Activated gamma-delta T cell (primary cell): Measurements from ENCODE around the gene PERM1.

Experiments
- DNase-seq: peaks from one replicate; lab custom pipeline; 2025; lab: John Stamatoyannopoulos, UW

PERM1 gene

DNA sequence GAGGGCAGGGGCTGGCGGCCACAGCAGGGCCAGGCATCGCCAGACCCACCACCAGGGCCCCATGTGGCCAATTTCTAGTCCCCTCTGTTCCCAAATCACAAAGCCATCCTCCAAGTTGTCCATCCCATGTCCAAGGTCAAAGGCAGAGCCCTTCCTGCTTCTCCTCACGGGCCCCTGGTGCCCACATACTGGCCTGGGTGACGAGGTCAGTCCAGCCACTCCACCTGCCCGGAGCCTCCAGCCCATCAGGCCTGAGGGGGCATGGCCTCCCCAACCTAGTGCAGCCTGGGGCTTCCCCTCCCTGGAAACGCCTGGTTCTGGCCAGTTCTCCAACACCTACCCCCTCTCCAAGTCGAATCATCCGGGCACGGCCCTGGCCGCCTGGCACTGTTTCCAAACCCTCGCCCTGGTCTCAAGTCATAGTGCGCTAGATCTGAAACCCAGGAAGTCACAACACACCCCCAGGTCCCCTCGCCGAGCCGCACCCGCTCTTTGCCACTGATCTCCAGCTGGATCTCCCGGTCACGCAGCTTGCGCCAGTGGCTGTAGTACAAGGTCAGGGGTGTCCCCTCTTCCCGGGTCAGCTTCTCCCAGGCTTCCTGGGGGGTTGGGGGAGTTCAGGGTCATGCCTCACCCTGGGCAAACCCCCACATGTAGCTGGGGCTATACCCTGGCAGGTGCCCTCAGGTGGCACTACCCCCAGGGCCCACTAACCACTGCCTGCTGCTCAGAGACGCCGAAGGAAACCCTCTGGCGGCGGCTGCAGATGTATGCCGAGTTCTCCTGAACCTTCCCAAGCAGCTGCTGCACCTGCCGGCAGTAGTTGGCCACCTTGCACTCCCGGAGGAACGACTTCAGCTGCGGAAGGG is 36.0 kb downstream of the PERM1 start:
- no peak for DNase-seq

DNA sequence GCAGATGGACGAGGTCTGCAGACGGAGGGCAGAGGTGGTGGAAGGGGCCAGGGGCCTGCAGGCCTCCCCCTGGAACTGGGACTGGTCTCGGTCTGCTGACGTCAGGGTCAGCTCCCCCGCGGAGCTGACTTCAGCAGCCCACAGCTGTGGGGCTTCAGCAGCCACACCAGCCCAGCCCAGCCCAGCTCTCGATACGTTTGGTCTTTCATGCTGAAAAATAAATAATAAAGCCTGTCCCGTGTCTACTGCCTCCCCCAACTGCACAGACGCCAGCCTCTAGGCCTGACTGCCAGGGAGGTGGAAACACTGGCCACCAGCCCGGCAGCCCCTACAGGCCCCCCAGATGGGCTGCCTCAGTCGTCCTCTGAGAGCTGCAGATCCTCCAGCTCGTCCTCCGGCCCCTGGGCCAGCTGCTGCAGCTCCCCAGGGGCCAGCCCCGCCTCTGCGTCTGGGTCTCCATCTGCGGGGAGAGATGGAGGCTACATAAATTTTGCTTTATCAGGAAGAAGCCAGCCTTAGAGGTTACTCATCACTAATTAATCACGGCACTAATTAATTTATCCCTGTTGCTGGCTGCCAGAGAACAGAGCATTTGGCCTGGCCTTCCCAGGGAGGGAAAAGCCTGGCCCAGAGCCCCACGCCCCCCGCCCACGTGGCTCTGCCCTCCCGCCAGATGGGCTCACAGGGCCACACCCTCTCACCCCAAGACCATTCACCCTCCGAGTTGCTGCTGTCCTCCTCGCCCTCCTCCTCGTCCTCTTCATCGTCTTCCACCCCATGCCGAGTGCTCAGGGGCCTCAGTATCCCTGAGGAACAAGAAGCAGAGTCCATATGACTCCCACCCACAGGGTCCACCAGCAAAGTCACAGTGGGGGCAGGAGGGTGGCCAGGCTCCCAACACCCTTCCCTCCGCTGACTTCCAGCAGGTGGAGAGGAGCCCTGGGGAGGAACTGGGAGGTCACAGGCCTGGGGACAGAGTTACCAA is 37.3 kb downstream of the PERM1 start:
- no peak for DNase-seq

DNA sequence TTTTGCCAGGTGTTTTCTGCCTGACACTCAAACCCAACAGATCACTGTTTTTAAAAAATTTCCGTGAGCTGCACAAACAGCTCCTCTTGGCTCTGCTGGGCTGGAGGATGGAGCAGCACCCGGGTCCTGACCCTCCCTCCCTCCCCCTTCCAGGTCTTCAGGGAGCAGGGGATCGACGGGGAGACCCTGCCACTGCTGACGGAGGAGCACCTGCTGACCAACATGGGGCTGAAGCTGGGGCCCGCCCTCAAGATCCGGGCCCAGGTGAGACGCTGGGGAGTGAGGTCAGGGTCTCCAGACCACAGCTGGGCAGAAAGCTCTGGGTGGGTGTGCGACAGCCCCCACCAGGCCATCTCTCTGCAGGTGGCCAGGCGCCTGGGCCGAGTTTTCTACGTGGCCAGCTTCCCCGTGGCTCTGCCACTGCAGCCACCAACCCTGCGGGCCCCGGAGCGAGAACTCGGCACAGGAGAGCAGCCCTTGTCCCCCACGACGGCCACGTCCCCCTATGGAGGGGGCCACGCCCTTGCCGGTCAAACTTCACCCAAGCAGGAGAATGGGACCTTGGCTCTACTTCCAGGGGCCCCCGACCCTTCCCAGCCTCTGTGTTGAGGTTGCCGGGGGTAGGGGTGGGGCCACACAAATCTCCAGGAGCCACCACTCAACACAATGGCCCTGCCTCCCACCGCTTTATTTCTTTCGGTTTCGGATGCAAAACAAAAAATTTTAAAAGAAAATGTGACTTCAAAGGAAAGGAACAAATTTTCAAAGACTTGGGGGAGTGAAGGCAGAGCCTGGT is 38.1 kb downstream of the PERM1 start:
- DNase-seq, result no peak

DNA sequence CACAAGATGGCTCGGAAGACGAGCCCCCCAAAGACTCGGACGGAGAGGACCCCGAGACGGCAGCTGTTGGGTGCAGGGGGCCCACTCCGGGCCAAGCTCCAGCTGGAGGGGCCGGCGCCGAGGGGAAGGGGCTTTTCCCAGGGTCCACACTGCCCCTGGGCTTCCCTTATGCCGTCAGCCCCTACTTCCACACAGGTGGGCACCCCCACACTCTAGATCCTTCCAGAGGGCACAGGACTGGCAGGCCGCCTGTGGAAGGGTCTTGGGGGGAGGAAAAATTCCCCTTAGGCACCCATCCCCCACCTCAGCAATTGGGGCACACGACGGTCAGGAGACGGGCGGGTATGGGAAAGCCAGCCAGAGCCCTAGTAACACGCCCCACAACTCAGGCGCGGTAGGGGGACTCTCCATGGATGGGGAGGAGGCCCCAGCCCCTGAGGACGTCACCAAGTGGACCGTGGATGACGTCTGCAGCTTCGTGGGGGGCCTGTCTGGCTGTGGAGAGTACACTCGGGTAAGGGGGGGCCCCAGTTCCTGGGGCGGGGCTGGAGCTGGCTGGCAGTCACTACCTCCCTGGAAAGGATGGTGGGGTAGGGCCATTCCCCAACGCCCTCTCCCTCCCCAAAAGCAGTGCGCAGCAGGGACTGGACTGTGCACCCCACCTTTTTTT is 38.9 kb downstream of the PERM1 start:
- no peak for DNase-seq

GRCh38 chr1:942411-942821 is 39.5 kb downstream of the PERM1 start:
- no peak for DNase-seq

- DNase-seq, result no peak
Measured at GRCh38 chr1:941588-942383, 40.1 kb downstream of the PERM1 start.

GRCh38 chr1:941015-941587 is 40.8 kb downstream of the PERM1 start:
- DNase-seq, result no peak

- DNase-seq, result no peak
Measured at GRCh38 chr1:940107-941014, 41.5 kb downstream of the PERM1 start.

- no peak for DNase-seq
Measured at GRCh38 chr1:939511-940106, 42.3 kb downstream of the PERM1 start.

GRCh38 chr1:938711-939489 is 43.0 kb downstream of the PERM1 start:
- DNase-seq, result no peak

DNA sequence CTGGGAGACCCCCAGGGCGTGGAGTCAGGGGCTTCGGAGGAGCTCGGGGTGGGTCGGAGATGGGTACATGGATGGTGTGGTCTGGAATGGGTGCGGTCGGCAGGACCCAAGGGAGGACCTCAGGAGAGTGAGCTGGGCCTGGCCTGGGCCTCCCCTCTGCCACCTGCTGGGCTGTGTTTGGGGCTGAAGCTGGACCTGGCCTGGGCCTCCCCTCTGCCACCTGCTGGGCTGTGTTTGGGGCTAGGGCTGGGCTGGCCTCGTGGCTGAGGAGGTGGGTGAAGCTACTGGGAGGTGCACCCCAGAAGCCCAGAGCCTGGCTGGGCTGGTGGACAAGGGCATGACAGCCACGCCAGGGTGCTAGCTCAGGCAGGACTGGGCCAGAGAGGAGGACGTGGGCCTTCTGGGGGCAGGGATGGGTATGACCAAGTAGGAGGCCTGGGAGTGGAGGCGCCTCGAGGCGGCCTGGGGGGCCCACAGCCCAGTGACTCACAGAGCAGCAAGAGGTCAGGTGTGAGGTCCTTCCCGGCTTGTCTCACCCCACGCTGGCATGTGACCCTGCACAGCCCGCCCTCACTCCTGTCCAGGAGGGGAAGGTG is 43.7 kb downstream of the PERM1 start:
- DNase-seq, result no peak

DNA sequence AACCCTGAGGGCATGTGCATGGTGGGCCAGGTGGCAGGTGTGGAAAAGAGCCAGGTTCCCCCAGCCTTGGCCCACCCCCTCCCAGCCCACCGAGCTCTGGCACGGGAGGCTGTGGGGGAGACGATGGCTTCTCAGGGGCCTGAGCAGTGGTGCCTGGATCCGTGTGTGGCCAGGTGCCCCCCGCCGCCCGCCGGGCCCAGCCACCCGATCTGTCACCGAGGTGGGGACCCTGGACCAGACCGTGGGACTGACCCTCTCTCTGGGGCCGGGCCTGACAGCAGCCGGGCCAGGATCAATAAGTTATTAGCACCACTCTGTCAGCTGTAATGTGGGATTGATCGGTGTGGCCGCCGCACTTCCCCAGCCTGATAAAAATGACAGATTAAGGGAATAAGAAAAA is 44.4 kb downstream of the PERM1 start:
- DNase-seq, result no peak

DNA sequence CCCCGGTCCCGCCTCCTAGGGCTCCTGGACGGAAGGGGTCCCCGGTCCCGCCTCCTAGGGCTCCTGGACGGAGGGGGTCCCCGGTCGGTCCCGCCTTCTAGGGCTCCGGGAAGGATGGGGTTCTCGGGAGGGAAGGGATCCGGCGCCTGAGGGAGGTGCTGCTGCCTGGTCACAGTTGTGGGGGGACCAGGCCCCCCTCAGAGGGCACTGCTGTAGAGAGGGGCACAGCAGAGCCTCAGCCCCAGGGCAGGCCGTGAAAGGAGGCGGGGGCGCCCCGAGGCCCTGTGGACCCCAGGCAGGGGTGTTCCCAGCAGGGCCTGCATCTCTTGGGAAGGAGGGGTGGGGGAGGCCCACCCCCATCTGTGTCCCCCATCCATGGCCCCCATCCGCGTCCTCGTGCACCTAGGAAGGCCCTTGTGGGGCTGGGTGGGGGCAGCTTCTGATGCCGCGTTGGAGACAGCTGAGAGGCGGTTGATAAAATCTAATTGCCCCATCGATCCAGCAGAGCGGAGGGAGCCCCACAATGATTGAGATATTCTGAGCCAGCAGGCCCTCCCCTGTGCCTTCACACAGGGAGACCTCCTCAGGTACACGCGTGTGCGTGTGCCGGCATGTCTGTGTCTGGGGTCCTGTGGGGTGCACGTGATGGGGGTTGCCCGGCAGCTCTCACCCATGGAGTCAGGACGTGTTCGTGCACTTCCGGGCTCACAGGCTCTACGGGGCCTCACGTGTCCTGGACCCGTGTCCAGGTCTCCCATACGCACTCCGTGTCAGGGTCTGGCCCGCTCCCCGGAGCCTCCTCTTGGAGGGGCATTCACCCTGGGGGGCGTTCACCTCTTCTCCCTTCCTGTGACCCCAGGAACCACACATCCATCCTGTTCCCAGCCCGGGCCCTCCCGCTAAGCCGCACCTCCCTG is 45.3 kb downstream of the PERM1 start:
- no peak for DNase-seq

GRCh38 chr1:935751-936231 is 46.1 kb downstream of the PERM1 start:
- DNase-seq, result no peak

GRCh38 chr1:934991-935750 is 46.7 kb downstream of the PERM1 start:
- no peak for DNase-seq

DNA sequence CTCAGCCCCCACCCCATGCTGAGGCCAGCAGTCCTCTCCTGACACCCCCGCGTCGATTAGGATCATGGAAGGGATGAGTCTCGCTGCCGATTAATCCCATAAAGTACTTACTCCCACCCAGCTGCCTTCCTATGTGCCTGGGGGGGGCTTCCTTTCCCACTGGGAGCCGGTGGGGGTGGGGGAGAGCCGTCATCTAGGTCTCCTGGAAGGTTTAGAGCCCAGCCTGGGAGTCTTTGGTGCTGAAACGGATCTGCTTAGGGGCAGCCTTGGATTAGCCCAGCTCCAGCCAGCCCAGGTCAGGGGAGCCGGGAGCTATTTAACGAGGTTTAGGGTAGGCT is 48.3 kb downstream of the PERM1 start:
- no peak for DNase-seq
